Subcutaneous adipose tissue (tissue), 4 donors: ENCODE results near the gene TEX9. TPM values are rescaled to one million over a fixed set of nuclear protein-coding genes. Genes with fewer than 3 reads are reported as not detected.

ENCODE experiments used
- CTCF ChIP-seq: fragments of 450-650 bp; IDR thresholded peaks from one replicate; pipeline ENCODE4 v1.5.1; 2016; ENCODE audit warnings: low read depth, mild to moderate bottlenecking, control low read depth, antibody characterized with exemption, moderate library complexity
- total RNA-seq, 4 donors: library from RNA; depleted of rRNA; stranded (reverse); fragments of >200 nt; gene quantifications; one replicate each; pipeline ENCODE4 v1.1.0, GENCODE V29; 2016

Gene TEX9
- total RNA-seq, 4 donors from 2014 or later = 0.82 to 4.6 (median 1.6) TPM

GRCh38 chr15:56366211-56366610, 985 bp downstream of the TEX9 start:
- TF ChIP-seq CTCF = no peak

- no peak for TF ChIP-seq CTCF
Observed at GRCh38 chr15:56367156-56367555, 1.9 kb downstream of the TEX9 start.

DNA sequence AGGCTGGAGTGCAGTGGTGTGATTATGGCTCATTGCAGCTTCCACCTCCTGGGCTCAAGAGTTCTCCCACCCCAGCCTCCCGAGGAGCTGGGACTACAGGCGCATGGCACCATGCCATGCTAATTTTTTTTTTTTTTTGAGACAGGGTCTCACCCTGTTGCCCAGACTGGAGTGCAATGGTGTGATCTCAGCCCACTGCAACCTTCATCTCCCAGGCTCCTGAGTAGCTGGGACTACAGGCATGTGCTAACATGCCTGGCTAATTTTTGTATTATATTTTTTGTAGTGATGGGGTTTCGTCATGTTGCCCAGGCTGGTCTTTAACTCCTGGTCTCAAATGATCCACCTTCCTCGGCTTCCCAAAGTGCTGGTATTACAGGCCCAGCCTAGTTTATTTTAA, 4.0 kb downstream of the TEX9 start:
- no peak for TF ChIP-seq CTCF

DNA sequence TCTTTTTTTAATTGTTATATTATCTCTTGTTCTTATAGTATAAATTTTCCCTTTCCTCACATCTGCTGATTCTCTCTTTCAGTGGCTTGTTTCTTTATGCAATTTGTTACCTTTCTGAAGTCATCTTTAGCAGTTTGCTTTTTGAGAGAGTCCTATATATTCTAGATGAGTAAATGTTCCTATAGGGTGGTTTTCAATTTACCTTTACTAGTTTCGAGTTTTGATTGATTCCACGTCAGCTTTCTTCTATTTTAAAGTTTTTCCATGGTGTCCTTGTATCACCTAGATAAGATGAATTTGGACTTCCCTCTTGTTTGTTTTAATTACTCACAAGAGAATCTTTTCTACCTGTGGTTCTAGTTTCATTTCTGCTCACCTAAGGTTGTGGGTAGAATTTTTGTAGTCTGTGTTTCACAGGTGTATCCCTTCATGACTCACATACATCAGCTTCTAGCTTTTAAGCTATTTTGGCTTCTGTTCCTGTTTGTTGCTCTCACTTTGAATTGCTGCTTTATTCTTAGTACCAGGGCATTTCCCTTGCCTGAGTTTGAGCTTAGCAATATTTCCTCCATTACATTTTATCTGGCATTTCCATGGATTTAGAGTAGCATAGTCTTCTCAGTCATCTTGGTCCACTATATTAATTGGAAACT, 6.4 kb downstream of the TEX9 start:
- no peak for TF ChIP-seq CTCF

DNA sequence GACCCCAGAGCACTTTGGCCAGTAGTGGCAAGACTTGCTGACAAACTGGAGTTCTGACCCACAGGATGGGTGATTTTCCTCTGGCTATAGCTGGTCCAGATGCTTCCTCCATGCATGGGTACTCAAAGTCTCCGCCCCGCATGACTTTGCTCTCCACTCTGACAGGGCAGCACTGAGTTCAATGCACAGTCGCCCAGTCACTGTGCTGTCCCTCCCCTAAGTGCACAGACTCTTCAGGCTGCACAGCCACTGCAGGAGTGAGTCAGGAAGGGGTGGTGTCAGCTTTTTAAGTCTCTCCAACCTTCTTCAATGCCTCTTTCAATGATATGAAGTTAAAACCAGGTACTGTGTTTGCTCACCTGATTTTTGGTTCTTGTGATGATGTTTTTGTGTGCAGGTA, 17.8 kb downstream of the TEX9 start:
- TF ChIP-seq CTCF = no peak

GRCh38 chr15:56385908-56386307, 20.7 kb downstream of the TEX9 start:
- TF ChIP-seq CTCF = no peak

DNA sequence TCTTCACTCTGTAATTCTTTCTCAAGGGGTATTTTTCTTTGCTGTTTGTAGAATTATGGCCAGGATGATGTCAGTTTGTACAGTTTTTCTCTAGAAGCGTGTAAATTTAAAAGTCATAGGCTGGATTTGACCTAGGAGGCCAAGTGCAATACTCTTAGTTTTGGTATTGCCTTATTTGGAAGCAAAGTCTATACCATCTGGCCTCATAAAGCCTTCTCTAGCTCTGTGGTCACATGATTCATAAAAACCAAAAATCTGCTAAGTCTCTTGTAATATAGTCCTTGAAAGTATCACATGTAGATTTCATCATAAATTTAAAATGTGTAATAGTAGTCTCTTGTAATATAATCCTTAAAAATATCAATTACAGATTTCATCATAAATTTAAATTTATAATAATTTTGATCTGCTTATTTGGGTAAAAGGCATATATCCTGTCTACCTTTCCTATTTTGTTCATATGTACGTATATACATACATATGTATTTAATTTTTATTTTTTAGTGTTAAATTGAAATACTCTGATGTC, 25.6 kb downstream of the TEX9 start:
- TF ChIP-seq CTCF = no peak
